ENCODE data around the gene NGF.

The NGF gene

GRCh38 chr1:115245227-115245626 is 92.8 kb downstream of the NGF start:
- DNase-seq: no peak
- no peak overlapping the region for H3K27ac Mint-ChIP-seq
- H3K4me1 Mint-ChIP-seq (ENCODE audit: low read depth in 2 of 2): no peaks in the 10 kb centered on the region
- no peaks in the 10 kb centered on the region for H3K36me3 Mint-ChIP-seq (ENCODE audit: insufficient read depth)
- no peak for ATAC-seq (replicated peaks)
- peaks cover 36 to 38% of the 10 kb centered on the region in 2 donors for H3K27me3 Mint-ChIP-seq
- H3K9me3 Mint-ChIP-seq: no peaks in the 10 kb centered on the region
- H3K4me3 Mint-ChIP-seq: no peak overlapping the region

GRCh38 chr1:115242543-115242942 is 95.5 kb downstream of the NGF start:
- Mint-ChIP-seq H3K4me3 (no peak overlapping the region), H3K27me3 (peaks cover 38 to 54% of the 10 kb centered on the region in 2 donors), H3K27ac (no peak overlapping the region), H3K4me1 (ENCODE audit: low read depth in 2 of 2) (no peaks in the 10 kb centered on the region), H3K9me3 (no peaks in the 10 kb centered on the region), H3K36me3 (ENCODE audit: insufficient read depth) (no peaks in the 10 kb centered on the region)
- DNase-seq: no peak
- no peak for ATAC-seq (replicated peaks)

GRCh38 chr1:115241309-115241708 is 96.7 kb downstream of the NGF start:
- Mint-ChIP-seq H3K27ac (no peak overlapping the region), H3K9me3 (no peaks in the 10 kb centered on the region), H3K4me1 (ENCODE audit: low read depth in 2 of 2) (no peaks in the 10 kb centered on the region), H3K4me3 (no peak overlapping the region), H3K27me3 (peaks cover 37 to 48% of the 10 kb centered on the region in 2 donors), H3K36me3 (ENCODE audit: insufficient read depth) (no peaks in the 10 kb centered on the region)
- no peak for ATAC-seq (replicated peaks)
- DNase-seq: no peak

GRCh38 chr1:115240297-115240696 is 97.8 kb downstream of the NGF start:
- ATAC-seq (replicated peaks) (no peak), DNase-seq (no peak)
- Mint-ChIP-seq H3K9me3 (no peaks in the 10 kb centered on the region), H3K36me3 (ENCODE audit: insufficient read depth) (no peaks in the 10 kb centered on the region), H3K27me3 (peaks cover 37 to 48% of the 10 kb centered on the region in 2 donors), H3K4me1 (ENCODE audit: low read depth in 2 of 2) (no peaks in the 10 kb centered on the region), H3K4me3 (no peak overlapping the region), H3K27ac (no peak overlapping the region)

- Mint-ChIP-seq H3K4me3 (no peak overlapping the region), H3K4me1 (ENCODE audit: low read depth in 2 of 2) (no peaks in the 10 kb centered on the region), H3K9me3 (no peaks in the 10 kb centered on the region), H3K36me3 (ENCODE audit: insufficient read depth) (no peaks in the 10 kb centered on the region), H3K27me3 (peaks cover 37 to 44% of the 10 kb centered on the region in 2 donors), H3K27ac (no peak overlapping the region)
- no peak for ATAC-seq (replicated peaks)
- no peak for DNase-seq
Observed at GRCh38 chr1:115239426-115239825, 98.6 kb downstream of the NGF start.

GRCh38 chr1:115239148-115239422 is 99.0 kb downstream of the NGF start:
- no peak overlapping the region for H3K4me3 Mint-ChIP-seq
- no peaks in the 10 kb centered on the region for H3K36me3 Mint-ChIP-seq (ENCODE audit: insufficient read depth)
- H3K9me3 Mint-ChIP-seq: no peaks in the 10 kb centered on the region
- H3K27me3 Mint-ChIP-seq: peaks cover 37 to 41% of the 10 kb centered on the region in 2 donors
- no peak overlapping the region for H3K27ac Mint-ChIP-seq
- DNase-seq (no peak), ATAC-seq (replicated peaks) (no peak)
- no peaks in the 10 kb centered on the region for H3K4me1 Mint-ChIP-seq (ENCODE audit: low read depth in 2 of 2)

- Mint-ChIP-seq H3K4me1 (ENCODE audit: low read depth in 2 of 2) (no peaks in the 10 kb centered on the region), H3K27ac (no peak overlapping the region), H3K36me3 (ENCODE audit: insufficient read depth) (no peaks in the 10 kb centered on the region), H3K4me3 (no peak overlapping the region), H3K9me3 (no peaks in the 10 kb centered on the region), H3K27me3 (peaks cover 37 to 40% of the 10 kb centered on the region in 2 donors)
- ATAC-seq (replicated peaks) (no peak), DNase-seq (no peak)
Observed at GRCh38 chr1:115238336-115239147, 99.5 kb downstream of the NGF start.

- no peak overlapping the region for H3K4me3 Mint-ChIP-seq
Observed at GRCh38 chr1:115237507-115237906, 100.5 kb downstream of the NGF start.

GRCh38 chr1:115237023-115237422 is 101.0 kb downstream of the NGF start:
- H3K27me3 Mint-ChIP-seq: peaks cover 33 to 40% of the 10 kb centered on the region in 2 donors
- no peak overlapping the region for H3K27ac Mint-ChIP-seq
- no peaks in the 10 kb centered on the region for H3K36me3 Mint-ChIP-seq (ENCODE audit: insufficient read depth)
- no peaks in the 10 kb centered on the region for H3K4me1 Mint-ChIP-seq (ENCODE audit: low read depth in 2 of 2)
- H3K4me3 Mint-ChIP-seq: no peak overlapping the region
- no peak for DNase-seq
- ATAC-seq (replicated peaks): no peak
- no peaks in the 10 kb centered on the region for H3K9me3 Mint-ChIP-seq

More at GRCh38 chr1:115237507-115237906, 100.5 kb downstream of the NGF start:
- Mint-ChIP-seq H3K27me3 (peaks cover 37 to 40% of the 10 kb centered on the region in 2 donors), H3K4me1 (ENCODE audit: low read depth in 2 of 2) (no peaks in the 10 kb centered on the region), H3K27ac (no peak overlapping the region), H3K36me3 (ENCODE audit: insufficient read depth) (no peaks in the 10 kb centered on the region), H3K9me3 (no peaks in the 10 kb centered on the region)
- DNase-seq (no peak), ATAC-seq (replicated peaks) (no peak)
